PFSK-1 (cell line): ENCODE measurements around the gene FIP1L1.

ENCODE experiments used
- FOXP2 ChIP-seq: optimal IDR thresholded peaks from 2 replicates; pipeline ENCODE3; 2011; ENCODE audit warnings: borderline replicate concordance, control low read depth, inconsistent platforms; ENCODE audit not compliant: insufficient read depth; ENCODE audit errors: extremely low read length, extremely low read depth
- POLR2AphosphoS5 ChIP-seq: IDR thresholded peaks from 2 replicates; pipeline ENCODE4 v1.6.1; 2012; ENCODE audit warnings: low read depth, mild to moderate bottlenecking, control low read depth, low read length, moderate library complexity
- REST ChIP-seq, 2 experiments: IDR thresholded peaks; 2 replicates each; pipeline versions ENCODE4 v1.6.1 to v1.8.0; 2011 to 2012; ENCODE audit warnings: low read depth in 2 of 2, low read length in 2 of 2, control low read depth in 1 of 2, inconsistent platforms in 1 of 2, mild to moderate bottlenecking in 1 of 2, moderate library complexity in 1 of 2; ENCODE audit not compliant: insufficient read depth in 1 of 2
- SIN3A ChIP-seq: IDR thresholded peaks from 2 replicates; pipeline ENCODE4 v1.6.1; 2012; ENCODE audit warnings: mild to moderate bottlenecking, low read length, moderate library complexity, borderline replicate concordance; ENCODE audit not compliant: insufficient read depth
- TAF1 ChIP-seq: IDR thresholded peaks from 2 replicates; pipeline ENCODE4 v1.6.1; 2012; ENCODE audit warnings: low read length, control low read depth, borderline replicate concordance; ENCODE audit not compliant: insufficient read depth

The FIP1L1 gene

DNA sequence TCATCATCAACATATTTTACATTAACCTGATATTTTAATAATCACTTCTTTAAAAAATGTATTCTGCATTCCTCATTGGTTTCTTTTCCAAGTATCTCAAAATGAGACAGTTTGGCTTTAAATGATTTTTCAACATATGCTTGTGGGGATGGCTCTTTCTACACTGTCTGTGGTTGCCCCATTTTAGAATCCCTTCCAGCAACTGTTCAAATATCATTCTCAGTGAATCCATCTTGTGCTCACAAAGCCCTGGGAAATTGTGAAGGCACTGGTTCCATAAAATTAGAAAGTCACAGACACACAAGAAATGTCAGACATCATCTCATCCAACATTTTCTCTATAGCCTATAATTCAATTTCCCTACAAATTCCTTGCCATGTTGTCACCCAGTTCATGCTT, 110.3 kb downstream of the FIP1L1 start:
- TF ChIP-seq POLR2AphosphoS5 (no peak), REST (IDR thresholded peaks at IDR 0.05; ENCODE audit: insufficient read depth in 1 of 2, low read depth in 2 of 2, low read length in 2 of 2) (no peak), FOXP2 (no peak), SIN3A (no peak), TAF1 (no peak)

GRCh38 chr4:53489279-53489889, 111.9 kb downstream of the FIP1L1 start:
- TF ChIP-seq REST (IDR thresholded peaks at IDR 0.05; ENCODE audit: insufficient read depth in 1 of 2, low read depth in 2 of 2, low read length in 2 of 2) = no peak
- TF ChIP-seq FOXP2 = no peak
- TF ChIP-seq POLR2AphosphoS5 = no peak
- no peak for TF ChIP-seq TAF1
- no peak for TF ChIP-seq SIN3A

GRCh38 chr4:53490161-53490956, 112.9 kb downstream of the FIP1L1 start:
- TF ChIP-seq TAF1 (no peak), FOXP2 (no peak), REST (IDR thresholded peaks at IDR 0.05; ENCODE audit: insufficient read depth in 1 of 2, low read depth in 2 of 2, low read length in 2 of 2) (no peak), POLR2AphosphoS5 (no peak), SIN3A (no peak)

GRCh38 chr4:53490965-53491622, 113.7 kb downstream of the FIP1L1 start:
- TF ChIP-seq POLR2AphosphoS5 = no peak
- TF ChIP-seq TAF1 = no peak
- no peak for TF ChIP-seq SIN3A
- no peak for TF ChIP-seq REST (IDR thresholded peaks at IDR 0.05; ENCODE audit: insufficient read depth in 1 of 2, low read depth in 2 of 2, low read length in 2 of 2)
- TF ChIP-seq FOXP2 = no peak
